IPS-15b (cell line): Measurements from ENCODE around the gene PLA2R1.

Experiments
- H3K27me3 ChIP-seq: one replicate; pipeline ENCODE4 v1.6.1; 2013; ENCODE audit warnings: low read length; ENCODE audit not compliant: control insufficient read depth, insufficient read depth
- H3K36me3 ChIP-seq: one replicate; pipeline ENCODE4 v1.6.1; 2013; ENCODE audit warnings: low read length; ENCODE audit not compliant: control insufficient read depth, insufficient read depth
- H3K4me1 ChIP-seq: one replicate; pipeline ENCODE4 v1.6.1; 2013; ENCODE audit warnings: mild to moderate bottlenecking, low read length; ENCODE audit not compliant: control insufficient read depth, insufficient read depth
- H3K4me3 ChIP-seq: one replicate; pipeline ENCODE4 v1.5.1; 2013; ENCODE audit warnings: low read depth, low read length
- H3K9ac ChIP-seq: one replicate; pipeline ENCODE4 v1.6.1; 2013; ENCODE audit warnings: low read depth, mild to moderate bottlenecking, low read length
- H3K9me3 ChIP-seq: one replicate; pipeline ENCODE4 v1.6.1; 2013; ENCODE audit warnings: mild to moderate bottlenecking, low read length; ENCODE audit not compliant: control insufficient read depth, insufficient read depth

Gene PLA2R1

GRCh38 chr2:159882130-159882745, 180.2 kb downstream of the PLA2R1 start:
- Histone ChIP-seq H3K9me3 (no peaks in the 10 kb centered on the region), H3K4me1 (no peaks in the 10 kb centered on the region), H3K9ac (no peak overlapping the region), H3K36me3 (no peaks in the 10 kb centered on the region), H3K27me3 (no peaks in the 10 kb centered on the region), H3K4me3 (no peak overlapping the region)
